PC-9 (cell line): ENCODE measurements around the gene TSNAX. TPM values are rescaled to one million over a fixed set of nuclear protein-coding genes. Genes with fewer than 3 reads are reported as not detected.
A peak's percentile ranks its signal among the peaks of the same experiment; 100 is the strongest.

ENCODE experiments used
- BruUV-seq: library from RNA; stranded (reverse); fragments of 400-500 nt; replicated peaks from 2 replicates; lab custom pipeline; 2021; lab: Mats Ljungman, UMichigan
- CTCF ChIA-PET: fragments of 300-600 bp; sonication (Branson Sonifier 250); formaldehyde crosslinking; loops from one replicate; lab custom pipeline; 2022; ENCODE audit warnings: antibody characterized with exemption; lab: Charles Lee
- POLR2A ChIA-PET: fragments of 300-600 bp; sonication (Branson Sonifier 250); formaldehyde crosslinking; loops from one replicate; lab custom pipeline; 2022; ENCODE audit warnings: antibody characterized with exemption; ENCODE audit not compliant: unreplicated experiment; lab: Charles Lee
- DNase-seq, 2 experiments: peaks; one replicate each; pipeline versions ENCODE4 v3.0.0 to v3.0.0-alpha.2; 2015 to 2022; ENCODE audit warnings: mixed read lengths in 1 of 2
- H2AFZ ChIP-seq: fragments of 200-600 bp; sonication (generic); 2 replicates; pipeline ENCODE4 v1.8.1; 2017; ENCODE audit warnings: antibody characterized with exemption
- H3F3A ChIP-seq: fragments of 200-600 bp; sonication (generic); 2 replicates; pipeline ENCODE4 v1.8.1; 2017; ENCODE audit warnings: antibody characterized with exemption, mild to moderate bottlenecking, low read depth; ENCODE audit not compliant: insufficient read depth
- H3K27ac ChIP-seq: fragments of 200-600 bp; sonication (generic); 2 replicates; pipeline ENCODE4 v1.6.1; 2016; ENCODE audit warnings: mixed run types
- H3K27me3 ChIP-seq: fragments of 200-600 bp; sonication (generic); 2 replicates; pipeline ENCODE4 v1.6.1; 2016; ENCODE audit warnings: low read depth, mixed run types; ENCODE audit not compliant: insufficient read depth
- H3K36me3 ChIP-seq: fragments of 200-600 bp; sonication (generic); 2 replicates; pipeline ENCODE4 v1.6.1; 2016; ENCODE audit warnings: low read depth, mixed run types
- H3K4me1 ChIP-seq: fragments of 200-600 bp; sonication (generic); replicated peaks from 2 replicates; pipeline ENCODE4 v1.6.1; 2016; ENCODE audit warnings: mixed run types; ENCODE audit not compliant: insufficient read depth
- H3K4me2 ChIP-seq: fragments of 200-600 bp; sonication (generic); 2 replicates; pipeline ENCODE4 v1.6.1; 2017; ENCODE audit warnings: mixed run types
- H3K4me3 ChIP-seq: fragments of 200-600 bp; sonication (generic); 2 replicates; pipeline ENCODE4 v1.6.1; 2016; ENCODE audit warnings: mixed run types
- H3K79me2 ChIP-seq: fragments of 200-600 bp; sonication (generic); 2 replicates; pipeline ENCODE4 v1.6.1; 2017; ENCODE audit warnings: low read depth, mixed run types
- H3K9me2 ChIP-seq: fragments of 200-600 bp; sonication (generic); 2 replicates; pipeline ENCODE4 v1.8.1; 2017; ENCODE audit warnings: mild to moderate bottlenecking; ENCODE audit not compliant: insufficient read depth
- H3K9me3 ChIP-seq: fragments of 200-600 bp; sonication (generic); 2 replicates; pipeline ENCODE4 v1.8.1; 2016; ENCODE audit warnings: low read depth; ENCODE audit not compliant: insufficient read depth
- H4K20me1 ChIP-seq: fragments of 200-600 bp; sonication (generic); 2 replicates; pipeline ENCODE4 v1.8.1; 2017; ENCODE audit not compliant: insufficient read depth
- CTCF ChIP-seq: fragments of 200-600 bp; sonication (generic); conservative IDR thresholded peaks from 2 replicates; pipeline ENCODE4 v1.6.1; 2017; ENCODE audit warnings: mixed run types, antibody characterized with exemption, mild to moderate bottlenecking, moderate library complexity
- EZH2 ChIP-seq: fragments of 200-600 bp; sonication (generic); IDR thresholded peaks from 2 replicates; pipeline ENCODE4 v1.8.0; 2017; ENCODE audit warnings: antibody characterized with exemption, low read depth
- intact Hi-C: fragments of 100-400 bp; cut with micrococcal nuclease; formaldehyde crosslinking; loops from one replicate; pipeline ENCODE4 v1.10.0; 2022; ENCODE audit not compliant: unreplicated experiment
- total RNA-seq: library from RNA; stranded (reverse); gene quantifications from 2 replicates; pipeline ENCODE4 v1.2.3, GENCODE V29; 2021

TSNAX gene
- total RNA-seq, 1 experiment from 2014 or later = 32.1 TPM

GRCh38 chr1:231487910-231488309, 40.6 kb upstream of the TSNAX start:
- Histone ChIP-seq H3F3A (no peaks in the 10 kb centered on the region), H3K27me3 (no peaks in the 10 kb centered on the region), H3K4me2 (no peak overlapping the region), H3K9me2 (no peaks in the 10 kb centered on the region), H2AFZ (no peak overlapping the region), H3K9me3 (no peaks in the 10 kb centered on the region), H3K4me1 (no peaks in the 10 kb centered on the region), H3K79me2 (no peaks in the 10 kb centered on the region), H3K4me3 (no peak overlapping the region), H4K20me1 (no peaks in the 10 kb centered on the region), H3K27ac (no peak overlapping the region), H3K36me3 (no peaks in the 10 kb centered on the region)
- TF ChIP-seq CTCF (no peak), EZH2 (no peak)
- ChIA-PET POLR2A (no interaction called here), CTCF (no interaction called here)
- BruUV-seq = no TSS peak
- DNase-seq = no peak
- intact Hi-C loops = no loop called here

GRCh38 chr1:231493421-231494185, 34.9 kb upstream of the TSNAX start:
- Histone ChIP-seq H3K4me3 (no peak overlapping the region), H3K4me2 (no peak overlapping the region), H3K36me3 (no peaks in the 10 kb centered on the region), H4K20me1 (no peaks in the 10 kb centered on the region), H3K4me1 (no peaks in the 10 kb centered on the region), H3K27me3 (no peaks in the 10 kb centered on the region), H3K79me2 (no peaks in the 10 kb centered on the region), H3K9me2 (no peaks in the 10 kb centered on the region), H2AFZ (no peak overlapping the region), H3K27ac (no peak overlapping the region), H3F3A (no peaks in the 10 kb centered on the region), H3K9me3 (no peaks in the 10 kb centered on the region; the same call in 1 of the 2 replicates)
- POLR2A ChIA-PET = no interaction called here
- no TSS peak for BruUV-seq
- TF ChIP-seq EZH2 = no peak
- no peak for TF ChIP-seq CTCF
- DNase-seq = no peak
- intact Hi-C loops = no loop called here
- CTCF ChIA-PET = no interaction called here

GRCh38 chr1:231494439-231495110, 33.9 kb upstream of the TSNAX start:
- Histone ChIP-seq H3K27me3 (no peaks in the 10 kb centered on the region), H4K20me1 (no peaks in the 10 kb centered on the region), H3K9me2 (no peaks in the 10 kb centered on the region), H2AFZ (peak overlapping the region; percentile 42; the same call in 1 of the 2 replicates), H3K36me3 (no peaks in the 10 kb centered on the region), H3K4me1 (no peaks in the 10 kb centered on the region), H3K27ac (no peak overlapping the region), H3K4me3 (no peak overlapping the region), H3F3A (no peaks in the 10 kb centered on the region), H3K9me3 (peaks cover 3% of the 10 kb centered on the region), H3K79me2 (no peaks in the 10 kb centered on the region), H3K4me2 (no peak overlapping the region)
- BruUV-seq = no TSS peak
- intact Hi-C loops = no loop called here
- CTCF ChIA-PET = no interaction called here
- POLR2A ChIA-PET = no interaction called here
- no peak for DNase-seq
- no peak for TF ChIP-seq EZH2
- TF ChIP-seq CTCF = no peak
